GM18505 (cell line): ENCODE measurements around the gene CACNB4.

Source experiments
- ATAC-seq: cut with Tn5 transposase; IDR thresholded peaks from one replicate; pipeline ENCODE4 v1.9.1; 2021; ENCODE audit not compliant: unreplicated experiment
- POLR2A ChIP-seq: IDR thresholded peaks from 4 replicates; pipeline ENCODE4 v1.6.1; 2011; ENCODE audit warnings: borderline replicate concordance; ENCODE audit not compliant: insufficient read depth, insufficient read length; ENCODE audit errors: extremely low read depth

Gene CACNB4

GRCh38 chr2:151968770-151969470, 129.9 kb downstream of the CACNB4 start:
- no peak for ATAC-seq

DNA sequence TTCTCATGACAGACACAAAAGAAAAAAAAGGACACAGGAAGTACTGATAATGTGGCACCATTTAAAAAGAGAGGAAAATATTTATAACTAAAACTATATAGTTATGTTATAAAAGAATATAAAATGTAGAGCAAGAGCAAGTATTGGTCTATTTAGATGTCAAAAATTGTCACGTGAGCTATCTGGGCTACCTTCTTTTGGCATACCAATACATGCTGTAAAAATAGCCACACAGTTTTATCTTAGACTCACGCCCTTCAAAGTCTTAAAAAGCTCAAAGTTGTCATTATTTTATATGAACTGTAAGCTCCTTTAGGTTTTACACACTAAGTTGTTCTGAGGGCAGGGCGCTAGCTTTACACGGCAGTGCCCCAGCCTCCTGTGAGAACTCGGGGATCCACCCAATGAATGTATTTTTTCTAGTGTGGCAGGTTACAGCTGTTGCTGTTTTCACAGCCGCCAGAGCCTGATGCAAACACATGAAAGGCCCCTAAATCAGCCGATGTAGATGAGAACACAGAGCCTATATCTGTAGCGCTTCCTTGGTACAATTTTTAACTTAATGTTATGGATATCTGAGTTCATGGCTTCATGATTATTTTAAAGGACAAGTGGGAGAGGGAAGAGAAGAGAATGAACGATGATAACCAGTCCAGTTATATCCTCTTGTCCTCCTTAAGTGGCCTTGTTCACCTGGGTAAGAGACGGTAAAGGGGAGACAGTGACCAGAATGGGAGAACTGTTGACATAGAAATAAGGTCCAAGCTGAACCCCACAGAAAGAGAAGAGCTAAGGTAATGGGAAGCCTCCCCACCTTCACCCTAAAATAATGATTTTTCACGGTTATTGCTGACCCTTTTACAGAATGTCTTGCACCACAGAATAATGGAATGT, 130.8 kb downstream of the CACNB4 start:
- TF ChIP-seq POLR2A: no peak
- ATAC-seq: no peak

More at GRCh38 chr2:151968770-151969470, 129.9 kb downstream of the CACNB4 start:
- TF ChIP-seq POLR2A: no peak

- TF ChIP-seq POLR2A: no peak
- no peak for ATAC-seq
These were observed 133.0 kb downstream of the CACNB4 start for GRCh38 chr2:151965884-151966283.

- TF ChIP-seq POLR2A: no peak
- no peak for ATAC-seq
These were observed 137.3 kb downstream of the CACNB4 start for GRCh38 chr2:151961558-151961957.

GRCh38 chr2:151959238-151959637, 139.6 kb downstream of the CACNB4 start:
- ATAC-seq: no peak
- TF ChIP-seq POLR2A: no peak

DNA sequence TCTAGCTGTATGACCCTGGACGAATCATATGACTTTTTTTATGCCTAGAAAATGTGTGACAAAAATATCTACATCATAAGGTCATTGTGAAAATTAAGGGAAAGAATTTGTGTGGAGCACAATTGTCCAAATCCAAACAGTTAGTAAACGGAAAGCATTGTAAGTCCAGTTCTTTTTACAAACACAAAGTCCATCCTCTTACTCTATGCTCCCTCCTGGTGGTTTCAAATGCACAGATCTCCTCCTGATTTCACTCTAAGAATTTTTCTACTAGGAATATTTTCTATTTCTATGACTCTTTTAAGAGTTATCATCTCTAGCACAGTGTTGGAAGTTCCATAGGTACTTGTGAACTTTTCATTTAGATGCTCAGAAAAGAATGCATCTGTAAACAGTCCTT, 145.4 kb downstream of the CACNB4 start:
- no peak for ATAC-seq
- no peak for TF ChIP-seq POLR2A

DNA sequence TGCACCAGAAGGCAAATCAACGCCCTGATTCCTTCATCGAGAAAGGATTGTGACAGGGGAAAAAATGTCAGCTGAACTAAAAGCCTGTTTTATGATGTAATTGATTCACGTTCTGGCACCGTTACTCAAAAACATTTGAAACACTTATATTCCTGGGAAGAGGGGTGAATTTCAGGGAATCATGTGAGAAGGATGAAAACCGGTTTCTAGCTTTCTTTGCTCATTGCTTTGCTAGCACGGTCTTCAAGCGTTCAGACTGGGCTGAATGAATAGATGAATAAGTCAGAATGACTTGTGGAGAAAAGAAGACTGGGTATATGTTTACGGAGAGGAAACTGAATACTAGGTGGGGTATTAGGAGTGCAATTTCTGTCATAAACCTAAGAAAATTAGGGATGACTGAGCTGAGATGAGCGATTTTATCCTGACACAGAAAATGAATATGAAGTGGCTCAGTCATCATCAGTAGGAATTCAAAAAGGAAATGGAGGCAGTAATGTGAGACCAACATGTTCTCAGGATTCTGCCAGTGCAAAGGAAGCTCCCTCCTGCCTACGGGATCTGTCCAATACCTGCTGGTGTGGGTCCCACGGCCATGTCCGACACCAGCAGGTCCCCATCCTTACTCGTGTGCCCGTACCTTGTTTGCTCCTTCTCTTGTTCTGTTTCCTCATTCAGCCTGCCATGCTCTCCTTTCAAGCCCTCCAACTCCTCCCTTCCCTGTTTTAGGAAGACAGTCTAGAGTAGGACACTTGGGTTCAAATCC, 146.0 kb downstream of the CACNB4 start:
- TF ChIP-seq POLR2A: no peak
- ATAC-seq: no peak

DNA sequence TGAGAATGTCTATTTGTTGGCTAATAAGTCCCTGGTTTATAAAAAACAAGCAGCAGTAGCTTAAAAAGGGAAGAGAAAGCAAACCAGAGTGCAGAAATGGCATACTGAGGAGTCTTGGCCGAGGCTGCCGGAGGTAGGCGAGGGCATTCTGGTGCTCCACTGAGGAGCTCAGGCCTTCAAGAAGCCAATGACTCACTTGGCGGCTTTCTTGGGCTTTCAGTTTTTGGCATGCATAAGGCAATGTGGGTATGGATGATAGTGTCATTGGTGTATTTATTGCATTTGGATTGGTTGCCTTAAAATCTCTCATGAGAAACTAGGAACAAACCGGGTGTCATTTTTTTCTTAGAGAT, 151.1 kb downstream of the CACNB4 start:
- peak; percentile 50 for ATAC-seq
- no peak for TF ChIP-seq POLR2A

DNA sequence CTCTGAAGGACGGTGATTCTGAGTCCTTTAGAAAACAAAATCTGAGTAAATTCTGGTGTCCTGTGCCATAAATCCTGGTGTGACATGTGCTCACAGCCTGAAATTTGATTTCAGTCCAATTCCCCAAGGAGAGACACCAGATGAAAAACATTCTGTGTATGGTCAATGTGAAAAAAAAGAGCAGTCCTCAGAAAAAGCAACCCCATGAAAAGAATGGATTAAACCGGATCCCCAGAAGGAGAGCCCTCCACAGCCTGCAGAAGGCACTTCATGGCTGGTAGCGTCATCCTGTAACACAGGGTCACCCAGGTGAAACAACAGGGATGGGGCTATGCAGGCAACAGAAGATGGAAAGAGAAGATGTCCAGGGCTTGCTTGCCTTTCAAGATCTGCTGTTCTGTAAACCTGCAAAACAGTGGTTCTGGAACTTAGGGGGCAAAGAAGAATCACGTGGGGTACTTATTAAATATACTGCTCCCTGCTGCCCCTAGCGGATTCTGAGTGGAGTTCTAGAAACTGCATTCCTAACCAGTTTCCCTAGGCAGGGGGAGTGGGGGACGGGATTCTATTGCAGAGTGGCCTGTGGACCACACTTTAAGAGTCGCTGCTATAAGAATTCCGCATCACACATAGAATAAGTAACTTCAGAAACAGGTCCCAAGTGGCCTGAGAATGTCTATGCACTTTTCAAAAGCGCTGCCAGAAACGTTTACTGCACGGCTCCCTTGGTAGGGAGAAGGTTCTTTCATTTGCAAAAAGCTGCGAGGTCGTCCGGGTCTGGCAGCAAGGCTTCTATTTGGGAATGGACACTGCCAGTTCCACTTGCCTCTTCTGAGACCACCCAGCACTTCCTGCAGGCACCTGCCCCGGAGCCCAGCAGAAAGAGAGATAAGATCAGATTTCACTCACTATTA, 151.7 kb downstream of the CACNB4 start:
- peak; percentile 75 for ATAC-seq

DNA sequence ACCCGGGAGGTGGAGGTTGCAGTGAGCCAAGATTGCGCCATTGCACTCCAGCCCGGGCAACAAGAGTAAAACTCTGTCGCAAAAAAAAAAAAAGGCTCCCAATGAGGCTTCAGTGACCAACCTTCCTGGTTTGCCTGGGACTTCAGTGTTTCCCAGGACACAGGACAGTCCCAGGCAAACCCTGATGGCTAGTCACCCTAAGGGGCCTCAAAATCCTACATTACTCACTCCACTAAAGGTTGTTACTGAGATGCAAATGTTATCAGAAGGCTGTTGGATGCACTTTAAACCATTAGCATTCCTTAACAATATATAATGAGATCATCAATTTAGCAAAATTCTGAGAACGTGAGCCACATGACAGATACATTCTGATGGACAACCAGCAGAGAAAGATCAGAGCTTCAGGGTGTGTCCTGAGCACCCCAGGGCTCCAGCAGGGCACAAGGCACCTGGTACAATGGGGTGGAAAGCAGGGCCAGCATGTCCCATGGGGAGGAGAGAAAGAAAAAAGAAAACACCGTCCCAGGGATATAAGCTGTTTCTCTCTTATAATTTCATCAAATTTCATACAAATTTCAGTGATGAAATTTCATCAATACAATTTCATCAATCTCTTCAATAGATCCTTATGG, 152.5 kb downstream of the CACNB4 start:
- ATAC-seq: no peak
- no peak for TF ChIP-seq POLR2A

More for the DNA sequence above, 151.7 kb downstream of the CACNB4 start:
- no peak for TF ChIP-seq POLR2A

- ATAC-seq: no peak
- TF ChIP-seq POLR2A: no peak
These were observed 153.2 kb downstream of the CACNB4 start for GRCh38 chr2:151945602-151946001.

GRCh38 chr2:151945186-151945585, 153.7 kb downstream of the CACNB4 start:
- ATAC-seq: no peak
- TF ChIP-seq POLR2A: no peak
